Endothelial cell of hepatic sinusoid (primary cell): ENCODE measurements around the gene USF2.

Experiments
- in situ Hi-C: cut with HindIII; loops from 2 replicates; pipeline ENCODE4 v1.10.0; 2017; ENCODE audit warnings: low sequenced_read_pairs

The USF2 gene

GRCh38 chr19:35284153-35285094 is 15.7 kb downstream of the USF2 start:
- in situ Hi-C loops = loop anchor here (5.0 to 25.0 kb wide), 3 partner anchors 42 to 153 kb away; partner anchors contain the start of gene FFAR2

GRCh38 chr19:35285095-35285449 is 16.3 kb downstream of the USF2 start:
- in situ Hi-C loops = loop anchor here (25.0 kb wide), 1 partner anchor 152 kb away; the partner anchor contains the start of gene FFAR2

- in situ Hi-C loops = loop anchor here (25.0 kb wide), 1 partner anchor 152 kb away; the partner anchor contains the start of gene FFAR2
Measured at GRCh38 chr19:35285465-35285864, 16.7 kb downstream of the USF2 start.

- in situ Hi-C loops = loop anchor here (25.0 kb wide), 1 partner anchor 151 kb away; the partner anchor contains the start of gene FFAR2
Measured at GRCh38 chr19:35286101-35286500, 17.3 kb downstream of the USF2 start.

- in situ Hi-C loops = loop anchor here (25.0 kb wide), 1 partner anchor 150 kb away; the partner anchor contains the start of gene FFAR2
Measured at GRCh38 chr19:35287713-35288112, 19.0 kb downstream of the USF2 start.

- in situ Hi-C loops = loop anchor here (25.0 kb wide), 1 partner anchor 149 kb away; the partner anchor contains the start of gene FFAR2
Measured at GRCh38 chr19:35288331-35288730, 19.6 kb downstream of the USF2 start.

- in situ Hi-C loops = loop anchor here (25.0 kb wide), 1 partner anchor 148 kb away; the partner anchor contains the start of gene FFAR2
Measured at GRCh38 chr19:35288906-35289305, 20.1 kb downstream of the USF2 start.

GRCh38 chr19:35290381-35291127 is 21.8 kb downstream of the USF2 start:
- in situ Hi-C loops = loop anchor here (25.0 kb wide), 1 partner anchor 147 kb away; the partner anchor contains the start of gene FFAR2

GRCh38 chr19:35291259-35291658 is 22.5 kb downstream of the USF2 start:
- in situ Hi-C loops = loop anchor here (25.0 kb wide), 1 partner anchor 146 kb away; the partner anchor contains the start of gene FFAR2

- in situ Hi-C loops = loop anchor here (25.0 kb wide), 1 partner anchor 145 kb away; the partner anchor contains the start of gene FFAR2
Measured at GRCh38 chr19:35291916-35292315, 23.2 kb downstream of the USF2 start, which contains the start of gene MAG. MAG (plus strand) TSS chr19:35292161; CDS start chr19:35295409, 3,248 bp downstream.

- in situ Hi-C loops = loop anchor here (25.0 kb wide), 1 partner anchor 145 kb away; the partner anchor contains the start of gene FFAR2
Measured at GRCh38 chr19:35292421-35293362, 23.9 kb downstream of the USF2 start.

- in situ Hi-C loops = loop anchor here (25.0 kb wide), 1 partner anchor 144 kb away; the partner anchor contains the start of gene FFAR2
Measured at GRCh38 chr19:35293363-35293739, 24.6 kb downstream of the USF2 start.

GRCh38 chr19:35293808-35294207 is 25.0 kb downstream of the USF2 start:
- in situ Hi-C loops = loop anchor here (25.0 kb wide), 1 partner anchor 143 kb away; the partner anchor contains the start of gene FFAR2

GRCh38 chr19:35294328-35294727 is 25.6 kb downstream of the USF2 start:
- in situ Hi-C loops = loop anchor here (25.0 kb wide), 1 partner anchor 143 kb away; the partner anchor contains the start of gene FFAR2

GRCh38 chr19:35294859-35295791 is 26.4 kb downstream of the USF2 start:
- in situ Hi-C loops = loop anchor here (25.0 kb wide), 1 partner anchor 142 kb away; the partner anchor contains the start of gene FFAR2

- in situ Hi-C loops = loop anchor here (25.0 kb wide), 1 partner anchor 141 kb away; the partner anchor contains the start of gene FFAR2
Measured at GRCh38 chr19:35295792-35296462, 27.2 kb downstream of the USF2 start.
